ENCODE measurements around the gene MCIDAS. TPM values are rescaled to one million over a fixed set of nuclear protein-coding genes. Genes with fewer than 3 reads are reported as not detected.
A peak's percentile ranks its signal among the peaks of the same experiment; 100 is the strongest.

MCIDAS gene
- total and polyA plus RNA-seq, 2 of the 13 experiments (the other 11 are each of a cell fraction or from before 2014, with no cell fraction given): not detected

DNA sequence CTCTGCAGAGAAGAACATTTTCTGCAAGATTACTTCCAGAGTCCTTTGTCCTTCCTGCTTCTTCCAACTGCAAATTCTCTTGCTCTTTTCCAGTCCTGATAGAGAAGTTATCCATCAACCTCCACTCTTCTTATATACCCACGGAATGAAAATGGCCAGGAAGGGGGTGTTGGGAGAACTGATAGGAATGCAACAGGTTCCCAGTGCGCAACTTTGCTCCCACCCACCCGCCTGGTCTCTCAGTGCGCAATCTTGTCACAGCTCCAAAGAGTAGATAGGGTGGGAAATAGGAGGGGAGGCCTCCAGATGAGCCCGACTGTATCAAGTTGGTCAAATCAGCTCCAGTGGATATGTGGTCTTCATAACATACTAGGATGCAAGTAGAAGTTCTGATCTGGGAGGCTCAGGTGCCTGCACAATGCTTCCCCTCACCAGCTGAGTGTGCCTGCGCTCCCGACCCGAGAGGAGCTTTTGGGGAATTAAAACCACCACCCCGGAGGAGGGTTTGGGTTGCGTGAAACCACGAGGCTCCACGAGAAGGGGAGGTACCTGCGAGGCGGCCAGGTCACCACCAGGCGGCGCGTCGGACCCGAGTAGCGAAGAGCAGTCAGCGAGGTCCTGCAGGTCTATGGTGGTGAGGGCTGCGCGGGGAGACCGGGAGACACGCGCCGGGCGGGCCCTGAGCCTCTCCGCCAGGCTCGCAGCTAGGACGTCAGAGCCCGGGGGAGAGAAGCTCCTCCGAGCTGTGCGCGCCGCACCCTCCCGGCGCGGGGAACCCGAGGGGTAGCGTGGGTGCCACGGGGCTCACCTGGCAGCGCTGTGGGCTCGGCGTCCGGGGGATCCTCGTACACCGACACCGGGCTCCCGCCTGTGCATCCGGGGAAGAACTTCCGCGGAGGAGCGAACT is 835 bp downstream of the MCIDAS start (continued):
- no peak for TF ChIP-seq HES4 (CRISPR knock-in tag; IDR thresholded peaks at IDR 0.05; ENCODE audit: borderline replicate concordance)
- TF ChIP-seq TBP (CRISPR knock-in tag; IDR thresholded peaks at IDR 0.05): no peak
- TF ChIP-seq, protein P1, sequence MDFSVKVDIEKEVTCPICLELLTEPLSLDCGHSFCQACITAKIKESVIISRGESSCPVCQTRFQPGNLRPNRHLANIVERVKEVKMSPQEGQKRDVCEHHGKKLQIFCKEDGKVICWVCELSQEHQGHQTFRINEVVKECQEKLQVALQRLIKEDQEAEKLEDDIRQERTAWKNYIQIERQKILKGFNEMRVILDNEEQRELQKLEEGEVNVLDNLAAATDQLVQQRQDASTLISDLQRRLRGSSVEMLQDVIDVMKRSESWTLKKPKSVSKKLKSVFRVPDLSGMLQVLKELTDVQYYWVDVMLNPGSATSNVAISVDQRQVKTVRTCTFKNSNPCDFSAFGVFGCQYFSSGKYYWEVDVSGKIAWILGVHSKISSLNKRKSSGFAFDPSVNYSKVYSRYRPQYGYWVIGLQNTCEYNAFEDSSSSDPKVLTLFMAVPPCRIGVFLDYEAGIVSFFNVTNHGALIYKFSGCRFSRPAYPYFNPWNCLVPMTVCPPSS (IDR thresholded peaks at IDR 0.05): no peak
- TF ChIP-seq, protein P2, sequence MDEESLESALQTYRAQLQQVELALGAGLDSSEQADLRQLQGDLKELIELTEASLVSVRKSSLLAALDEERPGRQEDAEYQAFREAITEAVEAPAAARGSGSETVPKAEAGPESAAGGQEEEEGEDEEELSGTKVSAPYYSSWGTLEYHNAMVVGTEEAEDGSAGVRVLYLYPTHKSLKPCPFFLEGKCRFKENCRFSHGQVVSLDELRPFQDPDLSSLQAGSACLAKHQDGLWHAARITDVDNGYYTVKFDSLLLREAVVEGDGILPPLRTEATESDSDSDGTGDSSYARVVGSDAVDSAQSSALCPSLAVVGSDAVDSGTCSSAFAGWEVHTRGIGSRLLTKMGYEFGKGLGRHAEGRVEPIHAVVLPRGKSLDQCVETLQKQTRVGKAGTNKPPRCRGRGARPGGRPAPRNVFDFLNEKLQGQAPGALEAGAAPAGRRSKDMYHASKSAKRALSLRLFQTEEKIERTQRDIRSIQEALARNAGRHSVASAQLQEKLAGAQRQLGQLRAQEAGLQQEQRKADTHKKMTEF (CRISPR knock-in tag; IDR thresholded peaks at IDR 0.05): peak; percentile 22; the same call in 1 of the 2 replicates
- TF ChIP-seq, protein P3, sequence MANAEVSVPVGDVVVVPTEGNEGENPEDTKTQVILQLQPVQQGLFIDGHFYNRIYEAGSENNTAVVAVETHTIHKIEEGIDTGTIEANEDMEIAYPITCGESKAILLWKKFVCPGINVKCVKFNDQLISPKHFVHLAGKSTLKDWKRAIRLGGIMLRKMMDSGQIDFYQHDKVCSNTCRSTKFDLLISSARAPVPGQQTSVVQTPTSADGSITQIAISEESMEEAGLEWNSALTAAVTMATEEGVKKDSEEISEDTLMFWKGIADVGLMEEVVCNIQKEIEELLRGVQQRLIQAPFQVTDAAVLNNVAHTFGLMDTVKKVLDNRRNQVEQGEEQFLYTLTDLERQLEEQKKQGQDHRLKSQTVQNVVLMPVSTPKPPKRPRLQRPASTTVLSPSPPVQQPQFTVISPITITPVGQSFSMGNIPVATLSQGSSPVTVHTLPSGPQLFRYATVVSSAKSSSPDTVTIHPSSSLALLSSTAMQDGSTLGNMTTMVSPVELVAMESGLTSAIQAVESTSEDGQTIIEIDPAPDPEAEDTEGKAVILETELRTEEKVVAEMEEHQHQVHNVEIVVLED (CRISPR knock-in tag; IDR thresholded peaks at IDR 0.05; ENCODE audit: borderline replicate concordance): 0 out of 2 replicates have a peak, but pooled peaks have one; percentile 34
- no peak for TF ChIP-seq MIER2 (CRISPR knock-in tag; IDR thresholded peaks at IDR 0.05)
- TF ChIP-seq, protein P4, sequence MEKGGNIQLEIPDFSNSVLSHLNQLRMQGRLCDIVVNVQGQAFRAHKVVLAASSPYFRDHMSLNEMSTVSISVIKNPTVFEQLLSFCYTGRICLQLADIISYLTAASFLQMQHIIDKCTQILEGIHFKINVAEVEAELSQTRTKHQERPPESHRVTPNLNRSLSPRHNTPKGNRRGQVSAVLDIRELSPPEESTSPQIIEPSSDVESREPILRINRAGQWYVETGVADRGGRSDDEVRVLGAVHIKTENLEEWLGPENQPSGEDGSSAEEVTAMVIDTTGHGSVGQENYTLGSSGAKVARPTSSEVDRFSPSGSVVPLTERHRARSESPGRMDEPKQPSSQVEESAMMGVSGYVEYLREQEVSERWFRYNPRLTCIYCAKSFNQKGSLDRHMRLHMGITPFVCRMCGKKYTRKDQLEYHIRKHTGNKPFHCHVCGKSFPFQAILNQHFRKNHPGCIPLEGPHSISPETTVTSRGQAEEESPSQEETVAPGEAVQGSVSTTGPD (CRISPR knock-in tag; IDR thresholded peaks at IDR 0.05): no peak
- no peak for TF ChIP-seq MTA1 (CRISPR knock-in tag; IDR thresholded peaks at IDR 0.05; ENCODE audit: borderline replicate concordance)
- TF ChIP-seq, protein P5, sequence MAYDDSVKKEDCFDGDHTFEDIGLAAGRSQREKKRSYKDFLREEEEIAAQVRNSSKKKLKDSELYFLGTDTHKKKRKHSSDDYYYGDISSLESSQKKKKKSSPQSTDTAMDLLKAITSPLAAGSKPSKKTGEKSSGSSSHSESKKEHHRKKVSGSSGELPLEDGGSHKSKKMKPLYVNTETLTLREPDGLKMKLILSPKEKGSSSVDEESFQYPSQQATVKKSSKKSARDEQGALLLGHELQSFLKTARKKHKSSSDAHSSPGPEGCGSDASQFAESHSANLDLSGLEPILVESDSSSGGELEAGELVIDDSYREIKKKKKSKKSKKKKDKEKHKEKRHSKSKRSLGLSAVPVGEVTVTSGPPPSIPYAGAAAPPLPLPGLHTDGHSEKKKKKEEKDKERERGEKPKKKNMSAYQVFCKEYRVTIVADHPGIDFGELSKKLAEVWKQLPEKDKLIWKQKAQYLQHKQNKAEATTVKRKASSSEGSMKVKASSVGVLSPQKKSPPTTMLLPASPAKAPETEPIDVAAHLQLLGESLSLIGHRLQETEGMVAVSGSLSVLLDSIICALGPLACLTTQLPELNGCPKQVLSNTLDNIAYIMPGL (CRISPR knock-in tag; IDR thresholded peaks at IDR 0.05; ENCODE audit: borderline replicate concordance in 1 of 2, low read depth in 1 of 2): peak in 1 of 2 experiments; percentile 55; a peak in 1 of 4 replicates
- TF ChIP-seq ZNF562 (CRISPR knock-in tag; IDR thresholded peaks at IDR 0.05; ENCODE audit: borderline replicate concordance): no peak
- TF ChIP-seq SMYD3 (CRISPR knock-in tag; IDR thresholded peaks at IDR 0.05): no peak
- TF ChIP-seq, protein P6, sequence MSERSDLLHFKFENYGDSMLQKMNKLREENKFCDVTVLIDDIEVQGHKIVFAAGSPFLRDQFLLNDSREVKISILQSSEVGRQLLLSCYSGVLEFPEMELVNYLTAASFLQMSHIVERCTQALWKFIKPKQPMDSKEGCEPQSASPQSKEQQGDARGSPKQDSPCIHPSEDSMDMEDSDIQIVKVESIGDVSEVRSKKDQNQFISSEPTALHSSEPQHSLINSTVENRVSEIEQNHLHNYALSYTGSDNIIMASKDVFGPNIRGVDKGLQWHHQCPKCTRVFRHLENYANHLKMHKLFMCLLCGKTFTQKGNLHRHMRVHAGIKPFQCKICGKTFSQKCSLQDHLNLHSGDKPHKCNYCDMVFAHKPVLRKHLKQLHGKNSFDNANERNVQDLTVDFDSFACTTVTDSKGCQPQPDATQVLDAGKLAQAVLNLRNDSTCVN (CRISPR knock-in tag; IDR thresholded peaks at IDR 0.05; ENCODE audit: borderline replicate concordance): no peak
- TF ChIP-seq ZNF772 (CRISPR knock-in tag; IDR thresholded peaks at IDR 0.05): peak; percentile 35; the same call in 1 of the 2 replicates
- 0 out of 2 replicates have a peak, but pooled peaks have one; percentile 59 for TF ChIP-seq ZNF598 (CRISPR knock-in tag; IDR thresholded peaks at IDR 0.05; ENCODE audit: borderline replicate concordance)
- no peak for TF ChIP-seq ZBTB7B (CRISPR knock-in tag; IDR thresholded peaks at IDR 0.05)
